HG02642 (cell line): Measurements from ENCODE around the gene EHD1.
"Not testable (repeated sequence)": the region's sequence is repeated elsewhere in the genome, so short reads cannot be mapped to it uniquely, and the experiment has no call there.

ENCODE experiments used
- ATAC-seq: cut with Tn5 transposase; IDR thresholded peaks from one replicate; pipeline ENCODE4 v1.9.1; 2021; ENCODE audit warnings: mild to moderate bottlenecking; ENCODE audit not compliant: unreplicated experiment, poor library complexity

EHD1 gene

GRCh38 chr11:64834031-64834722 lies 44.2 kb downstream of the EHD1 start:
- ATAC-seq: no peak

- ATAC-seq: no peak
Observed at GRCh38 chr11:64833509-64833908, 44.9 kb downstream of the EHD1 start.

- ATAC-seq: no peak
Observed at GRCh38 chr11:64833198-64833502, 45.3 kb downstream of the EHD1 start.

GRCh38 chr11:64832467-64833197 lies 45.8 kb downstream of the EHD1 start:
- ATAC-seq: no peak

GRCh38 chr11:64831411-64831891 lies 47.0 kb downstream of the EHD1 start:
- no peak for ATAC-seq

GRCh38 chr11:64829536-64830251 lies 48.7 kb downstream of the EHD1 start:
- ATAC-seq: no peak

- ATAC-seq: no peak
Observed at GRCh38 chr11:64827451-64827839, 51.0 kb downstream of the EHD1 start.

GRCh38 chr11:64826578-64827450 lies 51.6 kb downstream of the EHD1 start:
- ATAC-seq: no peak

- no peak for ATAC-seq
Observed at GRCh38 chr11:64826062-64826461, 52.4 kb downstream of the EHD1 start.

- ATAC-seq: no peak
Observed at GRCh38 chr11:64823568-64824119, 54.8 kb downstream of the EHD1 start.

- ATAC-seq: no peak
Observed at GRCh38 chr11:64817476-64817875, 60.9 kb downstream of the EHD1 start.

GRCh38 chr11:64815433-64815832 lies 63.0 kb downstream of the EHD1 start:
- ATAC-seq: not testable (repeated sequence)

GRCh38 chr11:64814712-64815187 lies 63.7 kb downstream of the EHD1 start:
- ATAC-seq: peak; percentile 48

GRCh38 chr11:64813826-64814225 lies 64.6 kb downstream of the EHD1 start:
- ATAC-seq: no peak

GRCh38 chr11:64810891-64811272 lies 67.5 kb downstream of the EHD1 start:
- ATAC-seq: no peak

- ATAC-seq: peak; percentile 76
Observed at GRCh38 chr11:64810271-64810890, 68.0 kb downstream of the EHD1 start, which contains the start of gene MEN1. TSS of gene MEN1 (minus strand) at chr11:64810551. CDS start at chr11:64810109, 442 bp downstream.

- ATAC-seq: peak; percentile 3
Observed at GRCh38 chr11:64809781-64810241, 68.6 kb downstream of the EHD1 start.

- ATAC-seq: no peak
Observed at GRCh38 chr11:64805481-64805880, 72.9 kb downstream of the EHD1 start.
